Activated naive CD4-positive, alpha-beta T cell treated with anti-CD3 and anti-CD28 coated beads for 36 hours (primary cell): ENCODE results near the gene PRDM2. TPM values are rescaled to one million over a fixed set of nuclear protein-coding genes. Genes with fewer than 3 reads are reported as not detected.

Source experiments
- CTCF ChIA-PET: fragments of 350-600 bp; sonication (Branson Sonifier 250); formaldehyde crosslinking; loops from one replicate; lab custom pipeline; 2021; ENCODE audit warnings: antibody characterized with exemption; lab: Charles Lee
- DNase-seq: peaks from one replicate; pipeline ENCODE4 v3.0.0-alpha.2; 2020
- H3K27ac Mint-ChIP-seq: one replicate; pipeline ENCODE4 v1.8.0; 2021; ENCODE audit warnings: mild to moderate bottlenecking, mixed read lengths
- H3K27me3 Mint-ChIP-seq: one replicate; pipeline ENCODE4 v1.8.0; 2021; ENCODE audit warnings: low read depth, mixed read lengths
- H3K36me3 Mint-ChIP-seq: one replicate; pipeline ENCODE4 v1.8.0; 2021; ENCODE audit warnings: low read depth, mixed read lengths
- H3K4me1 Mint-ChIP-seq: one replicate; pipeline ENCODE4 v1.8.0; 2021; ENCODE audit warnings: low read depth, mixed read lengths
- H3K4me3 Mint-ChIP-seq: one replicate; pipeline ENCODE4 v1.8.0; 2021; ENCODE audit warnings: mild to moderate bottlenecking, moderate library complexity, mixed read lengths
- H3K9me3 Mint-ChIP-seq: one replicate; pipeline ENCODE4 v1.8.0; 2021; ENCODE audit warnings: mixed read lengths
- intact Hi-C: fragments of 100-400 bp; cut with micrococcal nuclease; formaldehyde crosslinking; loops from one replicate; pipeline ENCODE4 v1.15.1; 2023
- total RNA-seq, 2 experiments: library from RNA; stranded (reverse); gene quantifications; one replicate each; pipeline ENCODE4 v1.2.3, GENCODE V29; 2021

PRDM2 gene
- total RNA-seq, 2 experiments from 2014 or later: 33.8 to 37.3 TPM

DNA sequence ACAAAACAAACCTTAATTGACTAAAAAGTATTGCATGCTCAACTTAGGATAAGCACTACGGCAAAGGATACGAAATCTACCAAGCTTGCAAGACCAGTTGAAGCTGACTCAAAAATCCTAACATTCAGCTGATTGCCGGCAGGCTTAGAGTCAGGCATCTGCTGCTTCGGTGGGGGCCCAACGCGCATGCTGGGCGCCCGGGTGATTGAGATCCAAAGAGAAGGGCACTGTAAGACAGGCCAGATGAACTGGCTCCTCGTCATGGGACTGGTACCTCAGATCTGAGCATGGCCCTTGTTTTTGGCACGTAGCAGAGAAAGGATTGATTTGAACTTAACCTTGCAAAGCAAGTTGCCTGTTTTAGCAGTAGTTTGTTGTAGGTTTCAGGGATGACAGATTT lies 86.6 kb downstream of the PRDM2 start:
- no peaks in the 10 kb centered on the region for H3K27me3 Mint-ChIP-seq
- intact Hi-C loops: no loop called here
- peaks cover 26% of the 10 kb centered on the region for H3K36me3 Mint-ChIP-seq
- H3K4me3 Mint-ChIP-seq: no peak overlapping the region
- CTCF ChIA-PET: no interaction called here
- DNase-seq: no peak
- no peaks in the 10 kb centered on the region for H3K9me3 Mint-ChIP-seq
- peaks cover 62% of the 10 kb centered on the region for H3K4me1 Mint-ChIP-seq
- no peak overlapping the region for H3K27ac Mint-ChIP-seq

DNA sequence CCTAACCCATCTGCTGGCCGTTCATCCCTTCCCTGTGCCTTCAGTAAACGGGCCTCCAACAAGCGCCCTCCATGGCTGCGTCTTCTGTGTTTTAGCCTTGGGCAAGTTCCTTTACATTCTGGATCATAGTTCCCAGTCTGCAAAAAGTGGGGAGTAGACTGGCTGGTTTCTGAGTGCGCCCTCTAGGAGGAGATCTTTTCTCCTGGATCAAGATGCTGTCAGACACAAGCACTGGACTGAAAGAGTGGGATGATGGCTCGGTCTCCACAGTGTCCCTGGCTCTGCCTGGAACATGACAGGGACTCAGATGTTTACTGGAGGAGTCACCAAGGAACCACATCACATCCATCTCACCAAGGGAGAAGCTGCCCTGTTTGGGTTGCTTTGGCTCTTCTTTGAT lies 88.8 kb downstream of the PRDM2 start:
- Mint-ChIP-seq H3K27ac (no peak overlapping the region), H3K4me3 (no peak overlapping the region), H3K27me3 (no peaks in the 10 kb centered on the region), H3K9me3 (no peaks in the 10 kb centered on the region), H3K36me3 (peaks cover 17% of the 10 kb centered on the region), H3K4me1 (peaks cover 55% of the 10 kb centered on the region)
- DNase-seq: no peak
- intact Hi-C loops: no loop called here
- CTCF ChIA-PET: interaction anchor here (0.7 to 1.5 kb wide), 3 partner anchors 28 to 279 kb away, joined by 3 read pairs; no protein-coding TSS in a partner anchor

DNA sequence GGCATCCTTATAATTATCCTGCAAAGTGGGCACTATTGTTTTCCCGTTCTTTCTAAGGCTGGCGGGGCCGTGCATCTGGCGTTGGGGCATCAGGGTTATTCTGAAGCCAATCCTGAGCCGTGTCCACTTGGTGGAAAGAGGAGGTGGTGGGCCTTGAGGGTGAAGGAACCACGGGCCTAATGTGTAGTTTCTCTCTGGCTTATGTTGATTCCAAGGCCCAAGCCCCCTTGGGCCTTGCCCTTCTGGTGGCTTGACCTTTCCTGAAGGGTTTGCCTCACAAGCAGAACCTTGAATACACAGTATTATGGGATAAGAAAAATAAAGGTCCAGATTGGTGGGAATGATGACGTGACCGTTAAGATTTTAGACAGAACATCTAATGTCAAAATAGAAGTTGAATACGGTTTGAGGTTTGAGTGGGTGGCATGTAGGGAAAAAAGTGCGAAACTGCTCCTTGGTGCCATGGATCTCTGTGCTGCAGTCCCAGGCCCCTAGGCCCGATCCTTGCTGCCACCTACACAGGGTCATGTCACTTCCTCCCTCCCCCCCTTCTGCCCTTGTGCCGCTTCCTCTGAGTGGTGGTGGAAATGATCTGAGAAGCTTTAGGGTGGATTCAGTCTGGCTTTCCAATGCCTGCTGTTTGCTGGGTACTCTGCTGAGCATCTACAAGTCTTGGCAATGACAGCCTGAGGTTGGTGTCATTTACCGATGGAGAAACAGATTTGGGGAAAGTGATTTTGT lies 90.5 kb downstream of the PRDM2 start:
- no peak for DNase-seq
- no peaks in the 10 kb centered on the region for H3K27me3 Mint-ChIP-seq
- no peak overlapping the region for H3K4me3 Mint-ChIP-seq
- intact Hi-C loops: loop anchor here (5.0 kb wide), 2 partner anchors 38 to 58 kb away; no protein-coding TSS in a partner anchor
- H3K27ac Mint-ChIP-seq: peak overlapping the region; percentile 18
- H3K4me1 Mint-ChIP-seq: peaks cover 65% of the 10 kb centered on the region
- H3K36me3 Mint-ChIP-seq: peaks cover 19% of the 10 kb centered on the region
- H3K9me3 Mint-ChIP-seq: no peaks in the 10 kb centered on the region
- CTCF ChIA-PET: no interaction called here

GRCh38 chr1:13792419-13792818 lies 92.4 kb downstream of the PRDM2 start:
- CTCF ChIA-PET: interaction anchor here (2.1 kb wide), 1 partner anchor 31 kb away, joined by 5 read pairs; no protein-coding TSS in a partner anchor
- H3K27ac Mint-ChIP-seq: no peak overlapping the region
- peaks cover 76% of the 10 kb centered on the region for H3K4me1 Mint-ChIP-seq
- H3K4me3 Mint-ChIP-seq: no peak overlapping the region
- no peak for DNase-seq
- peaks cover 20% of the 10 kb centered on the region for H3K36me3 Mint-ChIP-seq
- intact Hi-C loops: loop anchor here (5.0 kb wide), 2 partner anchors 40 to 60 kb away; no protein-coding TSS in a partner anchor
- H3K27me3 Mint-ChIP-seq: no peaks in the 10 kb centered on the region
- H3K9me3 Mint-ChIP-seq: no peaks in the 10 kb centered on the region

GRCh38 chr1:13793088-13793730 lies 93.2 kb downstream of the PRDM2 start:
- intact Hi-C loops: loop anchor here (5.0 kb wide), 2 partner anchors 41 to 61 kb away; no protein-coding TSS in a partner anchor
- DNase-seq: no peak
- H3K4me3 Mint-ChIP-seq: no peak overlapping the region
- CTCF ChIA-PET: interaction anchor here (2.1 kb wide), 1 partner anchor 32 kb away, joined by 5 read pairs; no protein-coding TSS in a partner anchor
- H3K27me3 Mint-ChIP-seq: no peaks in the 10 kb centered on the region
- H3K27ac Mint-ChIP-seq: no peak overlapping the region
- H3K36me3 Mint-ChIP-seq: peaks cover 22% of the 10 kb centered on the region
- H3K4me1 Mint-ChIP-seq: peaks cover 78% of the 10 kb centered on the region
- H3K9me3 Mint-ChIP-seq: no peaks in the 10 kb centered on the region

DNA sequence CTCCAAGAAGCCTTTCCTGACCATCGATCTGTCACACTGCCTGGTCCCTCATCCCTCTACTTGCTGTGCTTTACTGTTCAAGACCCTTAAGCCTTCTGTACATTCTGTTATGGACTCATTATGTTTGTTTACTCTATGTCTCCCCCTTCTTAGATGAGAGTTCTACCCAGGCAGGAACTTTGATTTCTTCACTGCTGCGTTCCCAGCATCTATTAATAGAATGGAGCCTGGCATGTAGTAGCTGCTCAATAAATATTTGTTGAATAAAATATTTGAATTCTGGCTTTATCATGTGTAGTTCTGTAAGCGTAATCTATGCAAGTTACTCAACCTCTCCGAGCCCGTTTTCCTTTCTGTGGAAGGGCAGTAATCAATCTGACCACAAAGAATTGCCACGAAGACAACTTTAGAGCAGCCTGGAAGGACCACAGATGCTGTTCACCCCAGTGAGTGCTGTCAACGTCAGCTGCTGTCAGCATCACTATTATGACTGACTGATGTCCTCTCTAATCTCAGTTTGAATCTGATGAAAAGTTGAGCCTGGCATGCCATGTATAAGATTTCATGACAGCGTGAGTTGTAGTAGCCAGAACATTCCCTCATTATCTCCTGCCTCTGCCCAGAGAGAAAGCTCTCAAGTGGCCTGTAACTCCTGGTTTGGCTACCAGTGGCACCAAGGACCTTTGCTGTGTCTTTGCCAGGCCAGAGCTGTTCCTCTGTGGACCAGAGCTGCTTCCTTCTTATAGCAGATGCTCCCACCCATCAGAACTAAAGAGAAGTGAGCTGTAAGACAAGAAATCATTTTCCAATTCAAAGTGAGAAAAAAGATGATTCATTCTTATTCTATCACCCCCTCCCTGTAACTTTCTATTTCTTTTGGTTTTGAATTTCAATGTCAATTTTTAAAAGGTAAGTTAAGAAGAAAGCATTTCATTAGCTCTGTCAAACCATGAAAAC lies 94.5 kb downstream of the PRDM2 start:
- Mint-ChIP-seq H3K27me3 (no peaks in the 10 kb centered on the region), H3K9me3 (no peaks in the 10 kb centered on the region), H3K4me1 (peaks cover 69% of the 10 kb centered on the region), H3K36me3 (peaks cover 16% of the 10 kb centered on the region), H3K27ac (peak overlapping the region; percentile 76), H3K4me3 (peak overlapping the region; percentile 24)
- CTCF ChIA-PET: interaction anchor here (0.6 to 1.2 kb wide), 2 partner anchors 34 to 149 kb away, joined by 3 read pairs; no protein-coding TSS in a partner anchor
- DNase-seq: no peak
- intact Hi-C loops: loop anchor here (5.0 kb wide), 2 partner anchors 42 to 62 kb away; no protein-coding TSS in a partner anchor

GRCh38 chr1:13797397-13797796 lies 97.4 kb downstream of the PRDM2 start:
- no peak for DNase-seq
- CTCF ChIA-PET: interaction anchor here (0.6 to 1.6 kb wide), 4 partner anchors 9 to 126 kb away, joined by 3 to 4 read pairs (median 4); no protein-coding TSS in a partner anchor
- intact Hi-C loops: no loop called here
- Mint-ChIP-seq H3K9me3 (no peaks in the 10 kb centered on the region), H3K27ac (no peak overlapping the region), H3K27me3 (no peaks in the 10 kb centered on the region), H3K4me1 (peaks cover 52% of the 10 kb centered on the region), H3K4me3 (no peak overlapping the region), H3K36me3 (peaks cover 15% of the 10 kb centered on the region)

DNA sequence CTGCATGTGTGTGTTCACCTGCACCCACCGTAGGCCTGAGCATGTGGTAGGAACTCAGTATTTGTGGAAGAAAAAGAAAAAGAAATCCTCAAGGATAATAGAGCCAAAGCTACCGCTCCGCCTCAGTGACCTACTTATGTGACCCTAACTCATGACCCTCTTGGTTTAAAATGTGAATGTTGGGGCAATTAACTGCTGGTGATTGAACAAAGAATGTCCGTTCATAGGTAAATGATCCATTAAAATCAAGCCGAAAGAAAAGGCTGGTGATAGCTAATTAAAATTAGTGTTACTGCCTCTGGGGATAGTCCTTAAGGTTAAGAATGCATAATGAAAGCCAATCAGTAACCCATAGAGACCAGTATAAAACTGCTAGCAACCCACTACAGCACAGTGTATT lies 98.1 kb downstream of the PRDM2 start:
- no peak for DNase-seq
- Mint-ChIP-seq H3K4me1 (peaks cover 45% of the 10 kb centered on the region), H3K27me3 (no peaks in the 10 kb centered on the region), H3K36me3 (peaks cover 10% of the 10 kb centered on the region), H3K4me3 (no peak overlapping the region), H3K9me3 (no peaks in the 10 kb centered on the region), H3K27ac (no peak overlapping the region)
- intact Hi-C loops: no loop called here
- CTCF ChIA-PET: interaction anchor here (1.6 kb wide), 1 partner anchor 15 kb away, joined by 4 read pairs; no protein-coding TSS in a partner anchor

DNA sequence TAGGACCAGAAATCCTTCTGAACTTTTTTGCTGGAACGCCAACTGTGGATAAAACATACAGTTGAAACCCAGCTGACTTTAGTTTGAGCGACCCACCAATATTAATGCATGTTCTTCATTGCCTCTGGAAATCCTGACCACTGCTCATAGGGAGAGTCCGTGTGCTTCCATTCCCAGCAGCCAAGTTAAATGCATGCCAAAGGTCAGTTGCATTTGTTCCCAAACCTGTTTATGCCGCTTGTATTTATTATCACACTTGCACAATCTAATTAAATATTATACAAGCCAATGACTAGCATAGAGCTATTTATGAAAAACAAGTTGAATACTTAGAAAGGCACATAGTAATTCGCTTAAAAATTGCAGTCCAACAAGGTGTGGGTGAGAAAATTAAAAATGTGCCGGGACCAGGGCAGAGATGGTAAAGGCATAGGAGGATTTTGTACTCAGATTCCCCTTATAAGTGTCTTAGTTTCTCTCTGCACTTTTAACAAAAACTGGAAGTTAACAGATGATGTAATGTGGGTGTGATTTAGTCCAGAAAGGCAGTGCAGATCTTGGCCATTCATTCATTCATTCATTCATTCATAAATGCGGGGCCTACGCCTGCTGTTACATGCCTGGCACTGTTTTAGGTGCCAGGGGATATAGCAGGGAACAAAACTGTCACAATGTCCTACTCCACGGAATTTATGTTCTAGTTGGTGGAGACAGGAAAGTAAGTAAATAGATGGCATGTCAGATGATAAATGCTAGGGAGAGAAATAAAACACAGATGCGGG lies 99.7 kb downstream of the PRDM2 start:
- H3K27me3 Mint-ChIP-seq: no peaks in the 10 kb centered on the region
- CTCF ChIA-PET: no interaction called here

DNA sequence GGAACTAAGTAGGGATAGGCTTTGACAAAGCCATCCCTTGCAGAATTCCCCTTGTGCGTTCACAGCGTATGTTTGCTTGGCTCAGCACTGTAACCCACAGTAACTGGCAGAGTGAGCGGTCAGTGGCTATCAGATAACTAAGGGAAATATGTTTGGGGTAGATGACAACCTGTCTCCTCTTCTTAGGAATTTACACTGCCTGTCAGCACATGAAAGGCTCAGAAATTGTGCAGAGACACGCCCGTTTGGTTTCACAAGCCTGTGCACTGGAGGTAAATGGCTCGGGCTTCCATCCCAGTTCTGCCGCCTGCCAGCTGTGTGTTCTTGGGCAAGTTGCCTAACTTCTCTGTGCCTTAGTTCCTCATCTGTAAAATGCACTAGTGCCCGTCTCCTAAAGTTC lies 101.2 kb downstream of the PRDM2 start:
- intact Hi-C loops: no loop called here
- CTCF ChIA-PET: no interaction called here
- H3K4me3 Mint-ChIP-seq: no peak overlapping the region
- peaks cover 17% of the 10 kb centered on the region for H3K4me1 Mint-ChIP-seq
- no peaks in the 10 kb centered on the region for H3K9me3 Mint-ChIP-seq
- no peak for DNase-seq
- H3K27me3 Mint-ChIP-seq: no peaks in the 10 kb centered on the region
- H3K36me3 Mint-ChIP-seq: peaks cover 3% of the 10 kb centered on the region
- H3K27ac Mint-ChIP-seq: no peak overlapping the region

More for the DNA sequence above, 99.7 kb downstream of the PRDM2 start:
- H3K27ac Mint-ChIP-seq: no peak overlapping the region
- peaks cover 29% of the 10 kb centered on the region for H3K4me1 Mint-ChIP-seq
- H3K9me3 Mint-ChIP-seq: no peaks in the 10 kb centered on the region
- intact Hi-C loops: no loop called here
- H3K36me3 Mint-ChIP-seq: peaks cover 10% of the 10 kb centered on the region
- no peak overlapping the region for H3K4me3 Mint-ChIP-seq
- DNase-seq: no peak
